ENCODE data around the gene EMILIN2. TPM values are rescaled to one million over a fixed set of nuclear protein-coding genes. Genes with fewer than 3 reads are reported as not detected.

EMILIN2 gene
- total RNA-seq, 2 experiments from 2014 or later = 3.2 to 3.3 TPM

DNA sequence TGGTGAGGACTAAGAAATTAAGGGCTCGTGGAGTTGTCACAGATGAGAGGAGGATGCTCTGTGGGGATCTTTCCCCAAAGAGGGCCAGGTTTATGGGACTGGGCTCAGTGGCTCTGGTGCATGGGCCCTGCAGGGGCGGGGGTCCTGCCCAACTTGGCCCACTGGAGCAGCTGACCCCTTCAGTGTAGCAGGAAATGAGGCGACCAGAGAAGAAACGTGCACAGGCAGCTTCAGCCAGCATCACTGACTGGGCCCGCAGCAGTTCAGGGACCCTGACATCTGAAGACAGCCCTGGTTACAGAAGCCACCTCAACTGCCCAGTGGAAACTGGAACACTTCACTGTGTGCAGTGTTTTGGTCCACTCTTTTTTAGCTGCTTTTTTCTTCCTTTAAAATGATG is 72.8 kb downstream of the EMILIN2 start:
- Histone ChIP-seq H3K36me3 (ENCODE audit: insufficient read depth, low read length) (peaks cover 95% of the 10 kb centered on the region), H3K4me3 (ENCODE audit: low read length) (no peak overlapping the region), H3K27ac (ENCODE audit: low read depth in 1 of 2, low read length in 2 of 2) (no peak overlapping the region), H3K4me1 (ENCODE audit: insufficient read depth, low read length) (peaks cover 8% of the 10 kb centered on the region), H3K27me3 (ENCODE audit: control insufficient read depth in 1 of 2, insufficient read depth in 2 of 2, low read length in 2 of 2) (no peaks in the 10 kb centered on the region), H3K9me3 (ENCODE audit: control insufficient read depth in 1 of 2, insufficient read depth in 1 of 2, low read length in 2 of 2) (no peaks in the 10 kb centered on the region)
- ATAC-seq (ENCODE audit: poor library complexity) = no peak
- POLR2A ChIA-PET = no interaction called here
- peaks cover 99% of the 10 kb centered on the region for H3K36me3 Mint-ChIP-seq (ENCODE audit: low read depth)
- H3K9me3 Mint-ChIP-seq = no peaks in the 10 kb centered on the region
- intact Hi-C loops (cut with DNase I, micrococcal nuclease) = no loop called here
- peaks cover 23% of the 10 kb centered on the region for H3K4me1 Mint-ChIP-seq (ENCODE audit: low read depth)
- DNase-seq = no peak
- H3K27ac Mint-ChIP-seq = peak overlapping the region; percentile 17
- CTCF ChIA-PET = interaction anchor here (0.5 to 1.1 kb wide), 2 partner anchors 31 to 232 kb away, joined by 3 read pairs; no protein-coding TSS in a partner anchor
- H3K27me3 Mint-ChIP-seq = no peaks in the 10 kb centered on the region
- H3K4me3 Mint-ChIP-seq = no peak overlapping the region
- TF ChIP-seq, protein P1, sequence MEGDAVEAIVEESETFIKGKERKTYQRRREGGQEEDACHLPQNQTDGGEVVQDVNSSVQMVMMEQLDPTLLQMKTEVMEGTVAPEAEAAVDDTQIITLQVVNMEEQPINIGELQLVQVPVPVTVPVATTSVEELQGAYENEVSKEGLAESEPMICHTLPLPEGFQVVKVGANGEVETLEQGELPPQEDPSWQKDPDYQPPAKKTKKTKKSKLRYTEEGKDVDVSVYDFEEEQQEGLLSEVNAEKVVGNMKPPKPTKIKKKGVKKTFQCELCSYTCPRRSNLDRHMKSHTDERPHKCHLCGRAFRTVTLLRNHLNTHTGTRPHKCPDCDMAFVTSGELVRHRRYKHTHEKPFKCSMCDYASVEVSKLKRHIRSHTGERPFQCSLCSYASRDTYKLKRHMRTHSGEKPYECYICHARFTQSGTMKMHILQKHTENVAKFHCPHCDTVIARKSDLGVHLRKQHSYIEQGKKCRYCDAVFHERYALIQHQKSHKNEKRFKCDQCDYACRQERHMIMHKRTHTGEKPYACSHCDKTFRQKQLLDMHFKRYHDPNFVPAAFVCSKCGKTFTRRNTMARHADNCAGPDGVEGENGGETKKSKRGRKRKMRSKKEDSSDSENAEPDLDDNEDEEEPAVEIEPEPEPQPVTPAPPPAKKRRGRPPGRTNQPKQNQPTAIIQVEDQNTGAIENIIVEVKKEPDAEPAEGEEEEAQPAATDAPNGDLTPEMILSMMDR (IDR thresholded peaks at IDR 0.05) = no peak

DNA sequence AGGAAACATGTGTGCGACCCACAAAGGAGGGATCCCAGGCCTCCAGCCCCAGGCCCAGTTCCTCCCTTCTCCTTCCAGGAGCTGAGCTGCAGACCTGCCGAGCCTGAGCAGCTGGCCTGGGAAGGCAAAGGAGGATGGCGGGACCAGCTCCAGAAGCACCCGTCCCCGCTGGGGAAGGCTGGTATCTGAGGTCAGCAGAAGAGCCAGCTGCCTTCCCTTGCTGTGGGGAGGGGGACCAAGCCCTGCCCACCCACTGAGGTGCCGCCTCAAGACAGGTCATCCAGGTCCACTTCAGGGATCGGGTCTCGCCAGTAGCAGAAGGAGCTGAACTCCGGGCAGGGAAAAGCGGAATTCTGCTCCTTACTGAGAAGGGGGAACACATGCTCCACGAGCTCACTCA is 73.2 kb downstream of the EMILIN2 start:
- no peaks in the 10 kb centered on the region for H3K27me3 Mint-ChIP-seq
- H3K9me3 ChIP-seq (ENCODE audit: control insufficient read depth in 1 of 2, insufficient read depth in 1 of 2, low read length in 2 of 2) = no peaks in the 10 kb centered on the region
- no peak overlapping the region for H3K4me3 ChIP-seq (ENCODE audit: low read length)
- peaks cover 95% of the 10 kb centered on the region for H3K36me3 ChIP-seq (ENCODE audit: insufficient read depth, low read length)
- DNase-seq (no peak), ATAC-seq (ENCODE audit: poor library complexity) (no peak)
- intact Hi-C loops (cut with DNase I, micrococcal nuclease) = no loop called here
- peaks cover 8% of the 10 kb centered on the region for H3K4me1 ChIP-seq (ENCODE audit: insufficient read depth, low read length)
- TF ChIP-seq, protein P1 (IDR thresholded peaks at IDR 0.05) = no peak
- POLR2A ChIA-PET = no interaction called here
- no peaks in the 10 kb centered on the region for H3K9me3 Mint-ChIP-seq
- no peak overlapping the region for H3K27ac Mint-ChIP-seq
- no peak overlapping the region for H3K4me3 Mint-ChIP-seq
- H3K27ac ChIP-seq (ENCODE audit: low read depth in 1 of 2, low read length in 2 of 2) = no peak overlapping the region
- H3K4me1 Mint-ChIP-seq (ENCODE audit: low read depth) = peaks cover 23% of the 10 kb centered on the region
- CTCF ChIA-PET = interaction anchor here (1.1 kb wide), 1 partner anchor 231 kb away, joined by 3 read pairs; no protein-coding TSS in a partner anchor
- H3K27me3 ChIP-seq (ENCODE audit: control insufficient read depth in 1 of 2, insufficient read depth in 2 of 2, low read length in 2 of 2) = no peaks in the 10 kb centered on the region
- H3K36me3 Mint-ChIP-seq (ENCODE audit: low read depth) = peaks cover 99% of the 10 kb centered on the region

DNA sequence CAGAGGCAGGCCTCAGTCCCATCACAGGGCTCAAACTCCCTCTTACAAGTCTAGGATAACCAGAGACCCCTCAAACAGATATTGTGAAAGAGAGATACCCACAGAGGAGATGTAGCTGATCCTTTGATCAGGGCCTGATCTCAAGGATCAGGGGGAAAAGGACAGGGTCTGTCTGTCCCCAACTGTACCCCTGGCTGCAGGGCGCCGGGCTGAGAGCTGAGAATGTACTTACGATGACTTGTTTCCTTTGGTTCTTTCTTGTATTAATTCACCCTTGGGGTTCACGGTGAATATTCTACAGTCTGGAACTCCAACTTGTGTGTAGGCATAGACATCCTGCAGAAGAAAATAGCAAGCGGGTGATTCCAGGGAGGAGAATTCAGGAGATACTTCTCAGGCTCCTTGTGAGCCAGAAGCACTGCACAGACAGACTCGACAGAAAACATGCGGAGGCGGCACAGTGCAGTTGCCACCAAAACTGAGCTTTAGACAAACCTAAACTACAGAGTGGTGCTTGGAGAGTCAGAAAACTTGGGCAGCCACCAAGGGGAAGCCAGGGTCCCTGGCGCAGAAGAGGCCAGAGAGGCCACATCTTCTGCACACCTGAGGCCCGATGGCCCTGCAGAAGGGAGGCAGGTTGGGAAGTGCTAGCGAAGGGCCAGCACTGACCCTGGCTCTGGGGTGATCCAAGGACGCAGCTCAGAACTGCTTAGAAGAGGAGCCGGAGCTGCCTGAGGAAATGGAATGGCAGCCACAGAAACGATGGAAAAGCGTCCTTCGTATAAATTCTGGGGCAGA is 73.9 kb downstream of the EMILIN2 start:
- intact Hi-C loops (cut with DNase I, micrococcal nuclease) = no loop called here
- DNase-seq = no peak
- TF ChIP-seq, protein P1 (IDR thresholded peaks at IDR 0.05) = no peak
- no peaks in the 10 kb centered on the region for H3K9me3 Mint-ChIP-seq
- Histone ChIP-seq H3K36me3 (ENCODE audit: insufficient read depth, low read length) (peaks cover 97% of the 10 kb centered on the region), H3K9me3 (ENCODE audit: control insufficient read depth in 1 of 2, insufficient read depth in 1 of 2, low read length in 2 of 2) (no peaks in the 10 kb centered on the region), H3K27ac (ENCODE audit: low read depth in 1 of 2, low read length in 2 of 2) (no peak overlapping the region), H3K4me3 (ENCODE audit: low read length) (no peak overlapping the region), H3K4me1 (ENCODE audit: insufficient read depth, low read length) (peaks cover 8% of the 10 kb centered on the region), H3K27me3 (ENCODE audit: control insufficient read depth in 1 of 2, insufficient read depth in 2 of 2, low read length in 2 of 2) (no peaks in the 10 kb centered on the region)
- H3K27me3 Mint-ChIP-seq = no peaks in the 10 kb centered on the region
- H3K27ac Mint-ChIP-seq = peak overlapping the region; percentile 2
- CTCF ChIA-PET = interaction anchor here (1.1 kb wide), 1 partner anchor 231 kb away, joined by 3 read pairs; no protein-coding TSS in a partner anchor
- POLR2A ChIA-PET = no interaction called here
- peaks cover 23% of the 10 kb centered on the region for H3K4me1 Mint-ChIP-seq (ENCODE audit: low read depth)
- H3K36me3 Mint-ChIP-seq (ENCODE audit: low read depth) = peaks cover 100% of the 10 kb centered on the region
- no peak overlapping the region for H3K4me3 Mint-ChIP-seq
- ATAC-seq (ENCODE audit: poor library complexity) = no peak
